HEK293T (cell line): ENCODE results near the gene OTUB1.

ENCODE experiments used
- BHLHE40 ChIP-seq: fragments of 450-650 bp; IDR thresholded peaks from 2 replicates; pipeline ENCODE4 v1.6.1; 2016; ENCODE audit warnings: mild to moderate bottlenecking, moderate library complexity, borderline replicate concordance
- FOXM1 ChIP-seq: fragments of 450-650 bp; IDR thresholded peaks from 2 replicates; pipeline ENCODE4 v1.6.1; 2017; ENCODE audit warnings: mild to moderate bottlenecking, borderline replicate concordance
- SP1 ChIP-seq: fragments of 450-650 bp; IDR thresholded peaks from 2 replicates; pipeline ENCODE4 v1.6.1; 2017
- SUZ12 ChIP-seq: fragments of 450-650 bp; IDR thresholded peaks from 2 replicates; pipeline ENCODE4 v1.6.1; 2016; ENCODE audit warnings: mild to moderate bottlenecking
- TARDBP ChIP-seq: fragments of 450-650 bp; IDR thresholded peaks from 2 replicates; pipeline ENCODE4 v1.6.1; 2016
- ZNF384 ChIP-seq: fragments of 450-650 bp; IDR thresholded peaks from 2 replicates; pipeline ENCODE4 v1.6.1; 2016

- TF ChIP-seq TARDBP: no peak
- TF ChIP-seq FOXM1: no peak
- TF ChIP-seq BHLHE40: no peak
- no peak for TF ChIP-seq ZNF384
- no peak for TF ChIP-seq SP1
- no peak for TF ChIP-seq SUZ12
Observed at GRCh38 chr11:64035081-64035524, 48.9 kb downstream of the OTUB1 start.
